Thoracic aorta (tissue), 2 donors: ENCODE data around the gene VNN1. TPM values are rescaled to one million over a fixed set of nuclear protein-coding genes. Genes with fewer than 3 reads are reported as not detected.
"Not testable (repeated sequence)": the region's sequence is repeated elsewhere in the genome, so short reads cannot be mapped to it uniquely, and the experiment has no call there.

ENCODE experiments used
- ATAC-seq: fragments of 150-250 bp; one replicate; pipeline ENCODE4 v1.8.0; 2017; ENCODE audit warnings: low read depth; ENCODE audit not compliant: insufficient number of reproducible peaks, low FRiP score
- DNase-seq: peaks from one replicate; pipeline ENCODE4 v3.0.0-alpha.2; 2020; ENCODE audit warnings: low spot score
- H3K27ac ChIP-seq, 2 donors: fragments of 200-600 bp; sonication (generic); 1 replicate in 1 of 2; 2 replicates in 1 of 2; pipeline ENCODE4 v1.5.1; 2016; ENCODE audit warnings: mild to moderate bottlenecking in 2 of 2, moderate library complexity in 2 of 2
- H3K27me3 ChIP-seq: fragments of 200-600 bp; sonication (generic); replicated peaks from 2 replicates; pipeline ENCODE4 v1.6.0; 2016; ENCODE audit warnings: mild to moderate bottlenecking; ENCODE audit not compliant: insufficient read depth
- H3K36me3 ChIP-seq: fragments of 200-600 bp; sonication (generic); one replicate; pipeline ENCODE4 v1.5.1; 2016
- H3K4me1 ChIP-seq, 2 donors: fragments of 200-600 bp; sonication (generic); 1 replicate in 1 of 2; 2 replicates in 1 of 2; pipeline versions ENCODE4 v1.5.1 to v1.6.0; 2016; ENCODE audit warnings: low read depth in 2 of 2, mild to moderate bottlenecking in 1 of 2; ENCODE audit not compliant: control insufficient read depth in 1 of 2
- H3K4me3 ChIP-seq: fragments of 200-600 bp; sonication (generic); 2 replicates; pipeline ENCODE4 v1.5.1; 2016; ENCODE audit warnings: mild to moderate bottlenecking
- H3K9me3 ChIP-seq: fragments of 200-600 bp; sonication (generic); 2 replicates; pipeline ENCODE4 v1.5.1; 2016
- total RNA-seq, 2 donors: library from RNA; depleted of rRNA; stranded (reverse); fragments of >200 nt; gene quantifications; one replicate each; pipeline versions ENCODE4 v1.1.0 to v1.2.3, GENCODE V29; 2016
- TF ChIP-seq, protein P1 (sequence below): fragments of 200-600 bp; sonication (generic); IDR thresholded peaks from one replicate; pipeline ENCODE4 v1.5.1; 2019; ENCODE audit warnings: antibody characterized with exemption

The VNN1 gene
- total RNA-seq, 2 donors from 2014 or later: 1.3 to 3.8 TPM

DNA sequence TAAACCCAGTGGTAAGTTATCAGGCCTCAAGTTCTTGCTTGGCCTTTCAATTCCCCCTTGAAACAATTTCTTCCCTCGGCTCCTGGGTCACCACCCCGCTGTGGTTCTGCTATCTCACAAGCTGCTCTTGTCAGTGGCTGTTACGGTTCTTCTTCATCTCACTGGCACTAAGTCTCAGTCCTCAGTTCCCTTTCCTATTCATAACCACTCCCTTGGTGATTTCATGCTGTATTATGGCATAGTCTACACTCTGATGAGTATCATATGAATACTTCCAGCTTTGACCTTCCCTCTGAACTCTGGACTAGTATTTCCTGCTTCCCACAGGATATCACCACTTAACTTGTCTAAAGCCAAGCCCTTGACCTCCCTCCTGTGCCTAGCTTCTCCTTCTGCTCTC is 62.8 kb downstream of the VNN1 start:
- DNase-seq (no peak), ATAC-seq (no peak)
- no peak overlapping the region for H3K4me3 ChIP-seq
- H3K36me3 ChIP-seq: no peaks in the 10 kb centered on the region
- no peak overlapping the region for H3K27ac ChIP-seq
- no peaks in the 10 kb centered on the region for H3K9me3 ChIP-seq
- no peaks in the 10 kb centered on the region for H3K27me3 ChIP-seq
- TF ChIP-seq, protein P1, sequence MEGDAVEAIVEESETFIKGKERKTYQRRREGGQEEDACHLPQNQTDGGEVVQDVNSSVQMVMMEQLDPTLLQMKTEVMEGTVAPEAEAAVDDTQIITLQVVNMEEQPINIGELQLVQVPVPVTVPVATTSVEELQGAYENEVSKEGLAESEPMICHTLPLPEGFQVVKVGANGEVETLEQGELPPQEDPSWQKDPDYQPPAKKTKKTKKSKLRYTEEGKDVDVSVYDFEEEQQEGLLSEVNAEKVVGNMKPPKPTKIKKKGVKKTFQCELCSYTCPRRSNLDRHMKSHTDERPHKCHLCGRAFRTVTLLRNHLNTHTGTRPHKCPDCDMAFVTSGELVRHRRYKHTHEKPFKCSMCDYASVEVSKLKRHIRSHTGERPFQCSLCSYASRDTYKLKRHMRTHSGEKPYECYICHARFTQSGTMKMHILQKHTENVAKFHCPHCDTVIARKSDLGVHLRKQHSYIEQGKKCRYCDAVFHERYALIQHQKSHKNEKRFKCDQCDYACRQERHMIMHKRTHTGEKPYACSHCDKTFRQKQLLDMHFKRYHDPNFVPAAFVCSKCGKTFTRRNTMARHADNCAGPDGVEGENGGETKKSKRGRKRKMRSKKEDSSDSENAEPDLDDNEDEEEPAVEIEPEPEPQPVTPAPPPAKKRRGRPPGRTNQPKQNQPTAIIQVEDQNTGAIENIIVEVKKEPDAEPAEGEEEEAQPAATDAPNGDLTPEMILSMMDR: no peak
- peaks cover 5 to 13% of the 10 kb centered on the region in 2 donors for H3K4me1 ChIP-seq

DNA sequence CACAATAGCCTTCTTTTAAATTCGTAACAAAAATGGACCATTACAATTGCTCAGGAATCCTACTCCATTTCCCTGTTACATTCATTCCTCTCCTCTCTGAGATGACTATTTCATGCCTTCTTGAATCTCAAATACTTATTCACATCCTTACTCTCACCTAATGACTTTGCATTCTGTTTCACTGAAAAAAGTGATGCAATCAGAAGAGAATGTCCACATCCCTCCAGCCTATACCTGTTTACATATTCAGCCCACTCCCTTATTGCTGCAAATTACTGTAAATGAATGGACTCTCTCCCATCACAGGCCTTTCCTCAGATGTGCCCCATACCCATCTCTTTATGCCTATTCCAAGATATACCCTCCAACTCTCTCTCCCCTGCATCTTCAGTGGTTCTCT is 63.4 kb downstream of the VNN1 start:
- DNase-seq: no peak
- ATAC-seq: no peak
- Histone ChIP-seq H3K27me3 (no peaks in the 10 kb centered on the region), H3K4me3 (no peak overlapping the region), H3K4me1 (peaks cover 5 to 13% of the 10 kb centered on the region in 2 donors), H3K27ac (no peak overlapping the region), H3K9me3 (no peaks in the 10 kb centered on the region), H3K36me3 (no peaks in the 10 kb centered on the region)
- TF ChIP-seq, protein P1: no peak

DNA sequence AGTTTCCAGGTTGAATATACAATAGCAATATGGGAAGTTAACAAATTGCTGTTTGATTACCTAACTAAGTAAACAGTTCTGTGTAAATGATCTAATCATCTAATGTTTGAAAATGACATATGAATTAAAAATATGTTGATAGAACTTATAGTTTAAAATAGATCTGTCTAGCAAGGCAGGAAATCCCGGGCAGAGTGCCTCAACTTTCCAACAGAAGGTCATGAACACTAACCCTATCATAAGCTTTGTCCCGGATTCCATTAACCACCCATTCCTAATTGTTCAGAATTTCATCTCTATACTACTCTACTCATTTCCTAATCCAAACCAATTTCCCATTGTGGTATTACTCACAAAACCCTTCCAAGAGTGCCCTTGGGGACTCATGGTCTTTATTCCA is 65.0 kb downstream of the VNN1 start:
- Histone ChIP-seq H3K27ac (no peak overlapping the region), H3K9me3 (no peaks in the 10 kb centered on the region), H3K4me1 (peaks cover 5 to 13% of the 10 kb centered on the region in 2 donors), H3K36me3 (no peaks in the 10 kb centered on the region), H3K27me3 (no peaks in the 10 kb centered on the region), H3K4me3 (no peak overlapping the region)
- DNase-seq (no peak), ATAC-seq (no peak)
- TF ChIP-seq, protein P1: no peak

DNA sequence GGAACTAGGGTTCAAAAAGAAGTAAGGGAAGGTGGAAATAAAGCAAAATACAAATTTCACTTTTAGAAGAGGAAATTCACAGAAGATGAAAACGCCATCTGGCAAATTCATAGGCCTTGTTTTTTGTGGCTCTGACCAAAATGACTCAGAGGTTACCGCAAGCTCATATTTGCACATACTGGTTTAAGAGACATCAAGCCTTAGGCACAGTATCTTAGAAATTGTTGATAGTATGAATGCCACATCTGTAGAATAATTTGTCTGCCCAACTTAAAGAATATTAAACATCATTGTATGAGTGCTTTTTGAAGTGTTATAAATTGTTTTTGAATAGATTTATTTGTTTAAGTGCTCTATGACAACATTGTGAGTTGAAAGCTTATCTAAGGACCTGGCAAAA is 65.5 kb downstream of the VNN1 start:
- Histone ChIP-seq H3K4me1 (peaks cover 5 to 13% of the 10 kb centered on the region in 2 donors), H3K9me3 (no peaks in the 10 kb centered on the region), H3K27ac (no peak overlapping the region), H3K4me3 (no peak overlapping the region), H3K36me3 (no peaks in the 10 kb centered on the region), H3K27me3 (no peaks in the 10 kb centered on the region)
- DNase-seq (no peak), ATAC-seq (no peak)
- TF ChIP-seq, protein P1: no peak

DNA sequence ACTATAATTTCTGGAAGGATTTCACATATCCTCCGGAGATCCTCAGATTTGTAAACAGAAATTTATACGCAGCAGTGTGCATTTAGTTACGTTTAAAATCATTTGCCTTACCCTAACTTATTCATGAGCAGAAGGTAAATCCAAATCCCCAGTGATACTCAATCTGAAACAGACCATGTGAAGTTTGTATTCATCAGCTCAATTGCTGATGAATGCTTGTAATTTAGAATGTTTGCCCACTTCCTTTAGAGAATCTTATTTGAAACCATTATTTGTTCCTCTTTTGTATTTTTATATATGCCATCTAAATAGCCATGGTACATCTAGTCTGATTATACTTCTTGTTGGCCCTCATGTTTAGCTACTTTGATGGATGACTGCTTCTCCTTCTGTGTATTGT is 70.3 kb downstream of the VNN1 start:
- DNase-seq: no peak
- peaks cover 4 to 5% of the 10 kb centered on the region in 2 donors for H3K4me1 ChIP-seq
- H3K27ac ChIP-seq: no peak overlapping the region
- H3K4me3 ChIP-seq: no peak overlapping the region
- no peaks in the 10 kb centered on the region for H3K9me3 ChIP-seq
- ATAC-seq: no peak
- TF ChIP-seq, protein P1: no peak
- no peaks in the 10 kb centered on the region for H3K27me3 ChIP-seq
- no peaks in the 10 kb centered on the region for H3K36me3 ChIP-seq

DNA sequence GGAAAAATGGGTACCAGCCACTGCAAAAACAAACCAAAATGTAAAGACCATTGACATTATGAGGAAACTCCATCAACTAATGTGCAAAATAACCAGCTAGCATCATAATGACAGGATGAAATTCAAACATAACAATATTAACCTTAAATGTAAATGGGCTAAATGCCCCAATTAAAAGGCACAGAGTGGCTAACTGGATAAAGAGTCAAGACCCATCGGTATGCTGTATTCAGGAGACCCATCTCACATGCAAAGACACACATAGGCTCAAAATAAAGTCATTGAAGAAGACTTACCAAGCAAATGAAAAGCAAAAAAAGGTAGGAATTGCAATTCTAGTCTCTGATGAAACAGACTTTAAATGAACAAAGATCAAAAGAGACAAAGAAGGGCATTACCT is 76.7 kb downstream of the VNN1 start:
- H3K4me1 ChIP-seq, H3K27ac ChIP-seq, H3K4me3 ChIP-seq, ATAC-seq, H3K27me3 ChIP-seq, H3K9me3 ChIP-seq, DNase-seq, H3K36me3 ChIP-seq: not testable (repeated sequence)

DNA sequence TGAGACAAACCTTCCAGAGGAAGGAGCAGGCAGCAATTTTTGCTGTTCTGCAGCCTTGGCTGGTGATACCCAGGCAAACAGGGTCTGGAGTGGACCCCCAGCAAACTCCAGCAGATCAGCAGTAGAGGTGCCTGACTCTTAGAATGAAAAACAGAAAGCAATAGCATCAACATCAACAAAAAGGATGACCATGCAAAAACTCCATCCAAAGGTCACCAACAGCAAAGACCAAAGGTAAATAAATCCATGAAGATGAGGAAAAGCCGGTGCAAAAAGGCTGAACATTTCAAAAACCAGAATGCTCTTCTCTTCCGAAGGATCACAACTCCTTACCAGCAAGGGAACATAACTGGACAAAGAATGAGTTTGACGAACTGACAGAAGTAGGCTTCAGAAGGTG is 77.9 kb downstream of the VNN1 start:
- ATAC-seq, H3K27me3 ChIP-seq, H3K4me3 ChIP-seq, H3K36me3 ChIP-seq, H3K9me3 ChIP-seq, H3K27ac ChIP-seq, H3K4me1 ChIP-seq, DNase-seq: not testable (repeated sequence)

DNA sequence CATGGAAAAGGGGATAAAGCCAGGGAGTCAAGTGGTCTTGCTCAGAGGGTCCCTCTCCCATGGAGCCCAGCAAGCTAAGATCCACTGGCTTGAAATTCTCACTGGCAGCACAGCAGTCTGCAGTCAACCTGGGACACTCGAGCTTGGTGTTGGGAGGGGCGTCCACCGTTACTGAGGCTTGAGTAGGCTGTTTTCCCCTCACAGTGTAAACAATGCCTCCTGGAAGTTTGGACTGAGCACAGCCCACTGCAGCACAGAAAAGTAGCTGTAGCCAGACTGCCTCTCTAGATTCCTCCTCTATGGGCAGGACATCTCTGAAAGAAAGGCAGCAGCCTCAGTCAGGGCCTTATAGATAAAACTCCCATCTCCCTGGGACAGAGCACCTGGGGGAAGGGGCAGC is 78.6 kb downstream of the VNN1 start:
- H3K36me3 ChIP-seq, ATAC-seq, H3K4me1 ChIP-seq, H3K4me3 ChIP-seq, DNase-seq, H3K27me3 ChIP-seq, H3K27ac ChIP-seq, H3K9me3 ChIP-seq: not testable (repeated sequence)
